ENCODE data around the gene STMN1.

DNA sequence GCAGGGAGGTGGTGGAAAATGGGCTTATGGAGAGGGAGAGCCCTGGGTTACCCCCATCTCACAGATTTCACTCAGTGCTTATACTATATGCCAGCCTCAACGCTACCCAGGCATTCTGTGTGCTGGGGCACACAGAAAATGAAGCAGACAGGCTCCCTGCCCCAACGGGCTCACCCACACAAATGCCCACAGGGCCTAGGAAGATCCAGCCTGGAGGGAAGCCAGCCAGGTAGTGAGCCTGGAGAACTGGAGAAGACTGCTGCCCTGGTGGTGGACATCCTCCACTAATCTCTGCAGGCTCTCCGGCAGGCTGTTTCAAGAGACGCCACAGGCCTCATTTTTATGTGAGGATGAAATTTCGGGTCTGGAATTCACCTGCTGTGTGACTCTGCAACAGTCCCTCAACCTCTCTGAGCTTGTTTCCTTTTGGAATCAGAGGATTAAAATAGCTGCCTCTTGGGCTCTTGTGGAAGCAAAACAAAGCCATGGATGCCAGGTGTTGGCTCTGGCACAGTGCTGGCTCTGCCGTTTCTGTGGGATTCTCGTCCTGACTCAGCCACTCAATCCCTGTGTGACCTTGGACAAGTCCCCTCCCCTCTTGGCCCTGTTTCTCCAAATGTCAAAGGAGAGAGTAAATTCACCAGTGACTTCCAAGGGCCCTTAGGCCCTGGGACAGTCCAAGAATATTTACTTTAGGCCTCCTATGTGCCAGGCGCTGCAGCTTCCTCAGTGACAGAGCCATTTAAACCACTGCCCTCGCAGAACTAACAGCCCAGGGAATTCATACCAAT lies 34.3 kb downstream of the STMN1 start:
- TF ChIP-seq POLR2A (IDR thresholded peaks at IDR 0.05) (no peak), CTCF (IDR thresholded peaks at IDR 0.05) (no peak), POLR2AphosphoS5 (IDR thresholded peaks at IDR 0.05) (no peak), EP300 (IDR thresholded peaks at IDR 0.05) (no peak)
